Esophagus muscularis mucosa (tissue), 4 donors: ENCODE measurements around the gene PAOX. TPM values are rescaled to one million over a fixed set of nuclear protein-coding genes. Genes with fewer than 3 reads are reported as not detected.
"Not testable (repeated sequence)": the region's sequence is repeated elsewhere in the genome, so short reads cannot be mapped to it uniquely, and the experiment has no call there.

Source experiments
- DNase-seq: peaks from one replicate; pipeline ENCODE4 v3.0.0-alpha.2; 2017; ENCODE audit errors: extremely low spot score
- H3K27ac ChIP-seq, 4 donors: fragments of 200-600 bp; sonication (generic); replicated peaks in 1 of 4; 1 replicate in 3 of 4; 2 replicates in 1 of 4; pipeline ENCODE4 v1.5.1; 2016 to 2019; ENCODE audit warnings: mild to moderate bottlenecking in 1 of 4
- H3K27me3 ChIP-seq, 4 donors: fragments of 200-600 bp; sonication (generic); one replicate each; pipeline versions ENCODE4 v1.5.1 to v1.6.0; 2016 to 2019
- H3K36me3 ChIP-seq, 4 donors: fragments of 200-600 bp; sonication (generic); one replicate each; pipeline ENCODE4 v1.5.1; 2016 to 2019
- H3K4me1 ChIP-seq, 4 donors: fragments of 200-600 bp; sonication (generic); one replicate each; pipeline ENCODE4 v1.5.1; 2016 to 2019
- H3K4me3 ChIP-seq, 4 donors: fragments of 200-600 bp; sonication (generic); 1 replicate in 2 of 4; 2 replicates in 2 of 4; pipeline ENCODE4 v1.5.1; 2016 to 2019; ENCODE audit warnings: mild to moderate bottlenecking in 4 of 4, moderate library complexity in 1 of 4
- H3K9me3 ChIP-seq, 4 donors: fragments of 200-600 bp; sonication (generic); 1 replicate in 3 of 4; 2 replicates in 1 of 4; pipeline ENCODE4 v1.5.1; 2016 to 2019
- EP300 ChIP-seq: sonication (generic); formaldehyde crosslinking; IDR thresholded peaks from one replicate; pipeline ENCODE4 v1.6.1; 2017; ENCODE audit warnings: antibody characterized with exemption
- POLR2A ChIP-seq: fragments of 450-650 bp; IDR thresholded peaks from one replicate; pipeline ENCODE4 v1.6.1; 2017; ENCODE audit warnings: antibody characterized with exemption, moderate library complexity, mild to moderate bottlenecking, low read depth
- POLR2AphosphoS5 ChIP-seq, 2 donors: sonication (generic); formaldehyde crosslinking; IDR thresholded peaks; one replicate each; pipeline ENCODE4 v1.6.1; 2017; ENCODE audit warnings: antibody characterized with exemption in 2 of 2
- WGBS: methylation state at CpG from one replicate; pipeline ENCODE4 v1.1.5; 2018; 5-methylcytosine and 5-hydroxymethylcytosine counted together
- intact Hi-C: fragments of 100-400 bp; cut with DNase I; formaldehyde crosslinking; loops from one replicate; pipeline ENCODE4 v1.15.1; 2023
- total RNA-seq, 4 donors: library from RNA; depleted of rRNA; stranded (reverse); fragments of >200 nt; gene quantifications; one replicate each; pipeline versions ENCODE4 v1.1.0 to v1.2.1, GENCODE V29; 2016
- TF ChIP-seq, protein P1 (sequence below), 3 experiments: fragments of 200-600 bp in 2 of 3; fragments of 450-650 bp in 1 of 3; sonication (generic) in 2 of 3; IDR thresholded peaks; one replicate each; pipeline ENCODE4 v1.5.1; 2017 to 2019; ENCODE audit warnings: antibody characterized with exemption in 3 of 3, mild to moderate bottlenecking in 2 of 3, moderate library complexity in 1 of 3

PAOX gene
- total RNA-seq, 4 donors from 2014 or later: 10.1 to 15.0 (median 14.3) TPM

- Histone ChIP-seq H3K9me3 (no peaks in the 10 kb centered on the region), H3K27me3 (no peaks in the 10 kb centered on the region), H3K4me3 (no peak overlapping the region), H3K4me1 (peaks cover 11 to 34% (median 26%) of the 10 kb centered on the region in 4 donors), H3K27ac (no peak overlapping the region), H3K36me3 (peaks cover 0 to 39% (median 21%) of the 10 kb centered on the region in 4 donors)
- WGBS: 90% methylated on average over 4 of the region's 8 CpGs
- TF ChIP-seq, protein P1, sequence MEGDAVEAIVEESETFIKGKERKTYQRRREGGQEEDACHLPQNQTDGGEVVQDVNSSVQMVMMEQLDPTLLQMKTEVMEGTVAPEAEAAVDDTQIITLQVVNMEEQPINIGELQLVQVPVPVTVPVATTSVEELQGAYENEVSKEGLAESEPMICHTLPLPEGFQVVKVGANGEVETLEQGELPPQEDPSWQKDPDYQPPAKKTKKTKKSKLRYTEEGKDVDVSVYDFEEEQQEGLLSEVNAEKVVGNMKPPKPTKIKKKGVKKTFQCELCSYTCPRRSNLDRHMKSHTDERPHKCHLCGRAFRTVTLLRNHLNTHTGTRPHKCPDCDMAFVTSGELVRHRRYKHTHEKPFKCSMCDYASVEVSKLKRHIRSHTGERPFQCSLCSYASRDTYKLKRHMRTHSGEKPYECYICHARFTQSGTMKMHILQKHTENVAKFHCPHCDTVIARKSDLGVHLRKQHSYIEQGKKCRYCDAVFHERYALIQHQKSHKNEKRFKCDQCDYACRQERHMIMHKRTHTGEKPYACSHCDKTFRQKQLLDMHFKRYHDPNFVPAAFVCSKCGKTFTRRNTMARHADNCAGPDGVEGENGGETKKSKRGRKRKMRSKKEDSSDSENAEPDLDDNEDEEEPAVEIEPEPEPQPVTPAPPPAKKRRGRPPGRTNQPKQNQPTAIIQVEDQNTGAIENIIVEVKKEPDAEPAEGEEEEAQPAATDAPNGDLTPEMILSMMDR (IDR thresholded peaks at IDR 0.05): no peak
- no peak for TF ChIP-seq POLR2AphosphoS5 (IDR thresholded peaks at IDR 0.05)
- TF ChIP-seq EP300: no peak
- TF ChIP-seq POLR2A: no peak
- DNase-seq: no peak
- intact Hi-C loops: no loop called here
These were observed 2.0 kb downstream of the PAOX start for GRCh38 chr10:133381036-133381435.

GRCh38 chr10:133383551-133383950 is 4.5 kb downstream of the PAOX start:
- Histone ChIP-seq H3K27ac (no peak overlapping the region), H3K27me3 (no peaks in the 10 kb centered on the region), H3K4me3 (no peak overlapping the region), H3K36me3 (peaks cover 0 to 50% (median 22%) of the 10 kb centered on the region in 4 donors), H3K4me1 (peaks cover 7 to 21% (median 15%) of the 10 kb centered on the region in 4 donors), H3K9me3 (no peaks in the 10 kb centered on the region)
- 96% methylated on average over 4 of the region's 4 CpGs for WGBS
- no peak for DNase-seq
- TF ChIP-seq POLR2A: no peak
- no peak for TF ChIP-seq POLR2AphosphoS5 (IDR thresholded peaks at IDR 0.05)
- TF ChIP-seq, protein P1 (IDR thresholded peaks at IDR 0.05): no peak
- no peak for TF ChIP-seq EP300
- intact Hi-C loops: no loop called here

- no peaks in the 10 kb centered on the region for H3K9me3 ChIP-seq
- intact Hi-C loops: no loop called here
- no peak for DNase-seq
- WGBS: 90% methylated on average over 11 of the region's 13 CpGs
- TF ChIP-seq EP300 (no peak), POLR2AphosphoS5 (IDR thresholded peaks at IDR 0.05) (no peak), POLR2A (no peak)
- TF ChIP-seq, protein P1 (IDR thresholded peaks at IDR 0.05): no peak
- H3K27ac ChIP-seq: no peak overlapping the region
- peaks cover 7 to 21% (median 15%) of the 10 kb centered on the region in 4 donors for H3K4me1 ChIP-seq
- no peak overlapping the region for H3K4me3 ChIP-seq
- H3K27me3 ChIP-seq: no peaks in the 10 kb centered on the region
- H3K36me3 ChIP-seq: peaks cover 0 to 55% (median 25%) of the 10 kb centered on the region in 4 donors
These were observed 5.0 kb downstream of the PAOX start for GRCh38 chr10:133384071-133384470.

- intact Hi-C loops: no loop called here
- TF ChIP-seq, protein P1 (IDR thresholded peaks at IDR 0.05): no peak
- no peak for TF ChIP-seq POLR2AphosphoS5 (IDR thresholded peaks at IDR 0.05)
- no peak for TF ChIP-seq POLR2A
- no peak for TF ChIP-seq EP300
- peaks cover 0 to 65% (median 25%) of the 10 kb centered on the region in 4 donors for H3K36me3 ChIP-seq
- no peaks in the 10 kb centered on the region for H3K9me3 ChIP-seq
- H3K4me1 ChIP-seq: peaks cover 6 to 11% (median 8%) of the 10 kb centered on the region in 4 donors
- WGBS: 100% methylated on average over 2 of the region's 2 CpGs
- no peak for DNase-seq
- no peak overlapping the region for H3K27ac ChIP-seq
- no peak overlapping the region for H3K4me3 ChIP-seq
- H3K27me3 ChIP-seq: no peaks in the 10 kb centered on the region
These were observed 6.2 kb downstream of the PAOX start for GRCh38 chr10:133385214-133385613.

DNA sequence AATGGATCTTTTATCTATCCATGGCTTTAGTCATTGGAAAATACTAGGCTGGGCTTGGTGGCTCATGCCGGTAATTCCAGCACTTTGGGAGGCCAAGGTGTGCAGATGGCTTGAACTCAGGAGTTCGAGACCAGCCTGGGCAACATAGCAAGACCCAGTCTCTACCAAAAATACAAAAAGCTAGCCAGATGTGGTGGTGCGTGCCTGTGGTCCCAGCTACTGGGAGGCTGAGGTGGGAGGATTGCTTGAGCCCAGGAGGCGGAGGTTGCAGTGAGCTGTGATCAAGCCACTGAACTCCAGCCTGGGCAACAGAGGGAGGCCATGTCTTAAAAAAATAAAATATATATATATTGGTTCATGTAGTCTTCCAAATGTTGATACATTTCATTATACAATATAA is 7.9 kb downstream of the PAOX start:
- peaks cover 0 to 72% (median 29%) of the 10 kb centered on the region in 4 donors for H3K36me3 ChIP-seq
- DNase-seq, H3K4me1 ChIP-seq, H3K27ac ChIP-seq, H3K9me3 ChIP-seq, intact Hi-C loops, H3K4me3 ChIP-seq, H3K27me3 ChIP-seq: not testable (repeated sequence)
- WGBS: 96% methylated on average over 4 of the region's 4 CpGs
